Fibroblast of pulmonary artery (primary cell): ENCODE data around the gene CNOT6.
A peak's percentile ranks its signal among the peaks of the same experiment; 100 is the strongest.
"Not testable (repeated sequence)": the region's sequence is repeated elsewhere in the genome, so short reads cannot be mapped to it uniquely, and the experiment has no call there.

Experiments
- DNase-seq: peaks from one replicate; pipeline ENCODE4 v3.0.0-alpha.2; 2010; ENCODE audit warnings: low read depth
- H3K4me3 ChIP-seq: replicated peaks from 2 replicates; pipeline ENCODE4 v1.5.1; 2011; ENCODE audit warnings: low read depth, mild to moderate bottlenecking, control low read depth, low read length, moderate library complexity
- TF ChIP-seq, protein P1 (sequence below): IDR thresholded peaks from 2 replicates; pipeline ENCODE4 v1.5.1; 2011; ENCODE audit warnings: mild to moderate bottlenecking, control low read depth, low read length, inconsistent platforms; ENCODE audit errors: missing control alignments

The CNOT6 gene

GRCh38 chr5:180499684-180500083, 5.5 kb downstream of the CNOT6 start:
- DNase-seq: no peak
- TF ChIP-seq, protein P1, sequence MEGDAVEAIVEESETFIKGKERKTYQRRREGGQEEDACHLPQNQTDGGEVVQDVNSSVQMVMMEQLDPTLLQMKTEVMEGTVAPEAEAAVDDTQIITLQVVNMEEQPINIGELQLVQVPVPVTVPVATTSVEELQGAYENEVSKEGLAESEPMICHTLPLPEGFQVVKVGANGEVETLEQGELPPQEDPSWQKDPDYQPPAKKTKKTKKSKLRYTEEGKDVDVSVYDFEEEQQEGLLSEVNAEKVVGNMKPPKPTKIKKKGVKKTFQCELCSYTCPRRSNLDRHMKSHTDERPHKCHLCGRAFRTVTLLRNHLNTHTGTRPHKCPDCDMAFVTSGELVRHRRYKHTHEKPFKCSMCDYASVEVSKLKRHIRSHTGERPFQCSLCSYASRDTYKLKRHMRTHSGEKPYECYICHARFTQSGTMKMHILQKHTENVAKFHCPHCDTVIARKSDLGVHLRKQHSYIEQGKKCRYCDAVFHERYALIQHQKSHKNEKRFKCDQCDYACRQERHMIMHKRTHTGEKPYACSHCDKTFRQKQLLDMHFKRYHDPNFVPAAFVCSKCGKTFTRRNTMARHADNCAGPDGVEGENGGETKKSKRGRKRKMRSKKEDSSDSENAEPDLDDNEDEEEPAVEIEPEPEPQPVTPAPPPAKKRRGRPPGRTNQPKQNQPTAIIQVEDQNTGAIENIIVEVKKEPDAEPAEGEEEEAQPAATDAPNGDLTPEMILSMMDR: no peak
- no peak overlapping the region for H3K4me3 ChIP-seq

DNA sequence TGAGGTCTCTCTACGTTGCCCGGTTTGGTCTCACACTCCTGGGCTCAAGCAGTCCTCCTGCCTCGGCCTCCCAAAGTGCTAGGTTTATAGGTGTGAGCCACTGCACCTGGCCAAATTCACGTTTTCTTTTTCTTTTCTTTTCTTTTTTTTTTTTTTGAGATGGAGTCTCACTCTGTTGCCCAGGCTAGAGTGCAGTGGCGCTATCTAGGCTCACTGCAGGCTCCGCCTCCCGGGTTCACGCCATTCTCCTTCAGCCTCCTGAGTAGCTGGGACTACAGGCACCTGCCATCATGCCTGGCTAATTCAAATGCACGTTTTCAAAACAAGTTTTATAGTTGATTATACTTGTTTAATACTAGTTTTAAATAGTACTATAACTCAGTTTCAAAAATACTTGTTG, 6.1 kb downstream of the CNOT6 start:
- H3K4me3 ChIP-seq: not testable (repeated sequence)

GRCh38 chr5:180507661-180508060, 13.5 kb downstream of the CNOT6 start:
- no peak overlapping the region for H3K4me3 ChIP-seq
- TF ChIP-seq, protein P1: no peak
- no peak for DNase-seq

More for the DNA sequence above, 6.1 kb downstream of the CNOT6 start:
- not testable (repeated sequence) for DNase-seq

- no peak for DNase-seq
- H3K4me3 ChIP-seq: no peak overlapping the region
- TF ChIP-seq, protein P1: no peak
Observed at GRCh38 chr5:180515294-180515693, 21.1 kb downstream of the CNOT6 start.

DNA sequence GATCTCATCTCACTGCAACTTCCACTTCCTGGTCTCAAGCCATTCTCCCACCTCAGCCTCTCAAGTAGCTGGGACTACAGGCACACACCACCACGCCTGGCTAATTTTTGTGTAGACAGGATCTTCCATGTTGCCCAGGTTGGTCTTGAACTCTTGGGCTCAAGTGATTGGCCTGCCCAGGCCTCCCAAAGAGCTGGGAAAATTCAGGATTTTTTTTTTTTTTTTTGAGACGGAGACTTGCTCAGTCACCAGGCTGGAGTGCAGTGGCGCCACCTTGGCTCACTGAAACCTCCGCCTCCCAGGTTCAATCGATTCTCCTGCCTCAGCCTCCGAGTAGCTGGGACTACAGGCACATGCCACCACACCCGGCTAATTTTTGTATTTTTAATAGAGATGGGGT, 21.8 kb downstream of the CNOT6 start:
- H3K4me3 ChIP-seq, DNase-seq: not testable (repeated sequence)

GRCh38 chr5:180516440-180516839, 22.3 kb downstream of the CNOT6 start:
- DNase-seq: no peak
- no peak overlapping the region for H3K4me3 ChIP-seq
- TF ChIP-seq, protein P1: no peak

- no peak overlapping the region for H3K4me3 ChIP-seq
- TF ChIP-seq, protein P1: no peak
- peak; percentile 76 for DNase-seq
Observed at GRCh38 chr5:180519098-180519497, 24.9 kb downstream of the CNOT6 start.

DNA sequence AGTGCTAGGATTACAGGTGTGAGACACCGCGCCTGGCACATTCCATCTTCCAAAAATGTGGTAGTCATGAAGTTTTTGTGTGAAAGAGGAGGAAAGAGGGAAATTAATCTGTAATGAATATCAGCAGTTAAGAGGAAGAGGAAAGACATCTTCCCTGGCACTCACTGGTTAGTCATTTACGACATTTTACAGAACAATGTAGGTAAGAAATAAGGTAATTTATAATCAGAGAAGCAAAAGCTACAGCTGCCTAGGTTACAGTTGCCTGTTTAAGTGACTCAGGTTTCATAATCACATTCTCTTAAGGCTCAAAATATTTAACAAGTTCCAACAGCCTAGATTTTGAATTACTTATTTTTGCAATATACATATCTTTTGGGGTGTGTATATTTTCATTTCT, 26.9 kb downstream of the CNOT6 start:
- TF ChIP-seq, protein P1: no peak
- no peak overlapping the region for H3K4me3 ChIP-seq
- DNase-seq: no peak
